Parathyroid adenoma (tissue), 2 donors: ENCODE data around the gene NLGN1.

Source experiments
- H2AFZ ChIP-seq: fragments of 300-600 bp; sonication (generic); one replicate; pipeline ENCODE4 v1.7.0; 2017; ENCODE audit warnings: antibody characterized with exemption, mild to moderate bottlenecking
- H3K27ac ChIP-seq: fragments of 300-600 bp; sonication (generic); one replicate; pipeline ENCODE4 v1.7.0; 2017
- H3K27me3 ChIP-seq: fragments of 300-600 bp; sonication (generic); one replicate; pipeline ENCODE4 v1.7.0; 2017; ENCODE audit warnings: low read length; ENCODE audit not compliant: control insufficient read depth, insufficient read depth
- H3K36me3 ChIP-seq: fragments of 300-600 bp; sonication (generic); one replicate; pipeline ENCODE4 v1.7.0; 2017; ENCODE audit warnings: low read length; ENCODE audit not compliant: control insufficient read depth, insufficient read depth
- H3K4me1 ChIP-seq: fragments of 300-600 bp; sonication (generic); one replicate; pipeline ENCODE4 v1.7.0; 2017; ENCODE audit warnings: control low read depth
- H3K4me2 ChIP-seq: fragments of 300-600 bp; sonication (generic); one replicate; pipeline ENCODE4 v1.7.0; 2017; ENCODE audit warnings: low read length
- H3K4me3 ChIP-seq: fragments of 300-600 bp; sonication (generic); one replicate; pipeline ENCODE4 v1.7.0; 2017; ENCODE audit warnings: low read depth, low read length
- H3K79me2 ChIP-seq: fragments of 300-600 bp; sonication (generic); one replicate; pipeline ENCODE4 v1.7.0; 2017; ENCODE audit warnings: control low read depth
- H3K9ac ChIP-seq: fragments of 300-600 bp; sonication (generic); one replicate; pipeline ENCODE4 v1.7.0; 2017; ENCODE audit warnings: mild to moderate bottlenecking
- H3K9me3 ChIP-seq: fragments of 300-600 bp; sonication (generic); one replicate; pipeline ENCODE4 v1.7.0; 2017; ENCODE audit warnings: low read length; ENCODE audit not compliant: control insufficient read depth
- TF ChIP-seq, protein P1 (sequence below): fragments of 300-600 bp; sonication (generic); IDR thresholded peaks from one replicate; pipeline ENCODE4 v1.7.0; 2017; ENCODE audit warnings: antibody characterized with exemption, mild to moderate bottlenecking
- donor health status: primary hyperparathyroidism.

NLGN1 gene

DNA sequence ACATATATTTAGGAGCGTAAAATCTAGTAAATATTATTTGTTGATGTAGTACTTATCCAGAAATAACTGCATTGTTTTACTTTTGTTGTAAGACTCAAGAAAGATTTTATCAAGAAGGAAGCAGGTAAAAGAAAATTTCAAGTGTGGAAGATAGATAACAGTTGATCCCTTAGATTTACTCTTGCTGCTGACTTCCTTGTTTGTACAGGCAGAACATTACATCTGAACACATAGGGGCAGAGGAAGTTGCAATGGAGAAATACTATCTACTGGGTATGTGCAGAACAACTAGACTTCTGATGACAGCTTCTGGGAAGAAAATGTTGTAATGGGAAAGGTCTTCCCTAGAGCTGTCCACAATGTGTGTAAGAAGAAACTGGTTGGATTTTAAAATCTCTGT is 350.6 kb downstream of the NLGN1 start:
- no peaks in the 10 kb centered on the region for H3K79me2 ChIP-seq
- no peaks in the 10 kb centered on the region for H3K4me1 ChIP-seq
- H3K27me3 ChIP-seq: no peaks in the 10 kb centered on the region
- TF ChIP-seq, protein P1, sequence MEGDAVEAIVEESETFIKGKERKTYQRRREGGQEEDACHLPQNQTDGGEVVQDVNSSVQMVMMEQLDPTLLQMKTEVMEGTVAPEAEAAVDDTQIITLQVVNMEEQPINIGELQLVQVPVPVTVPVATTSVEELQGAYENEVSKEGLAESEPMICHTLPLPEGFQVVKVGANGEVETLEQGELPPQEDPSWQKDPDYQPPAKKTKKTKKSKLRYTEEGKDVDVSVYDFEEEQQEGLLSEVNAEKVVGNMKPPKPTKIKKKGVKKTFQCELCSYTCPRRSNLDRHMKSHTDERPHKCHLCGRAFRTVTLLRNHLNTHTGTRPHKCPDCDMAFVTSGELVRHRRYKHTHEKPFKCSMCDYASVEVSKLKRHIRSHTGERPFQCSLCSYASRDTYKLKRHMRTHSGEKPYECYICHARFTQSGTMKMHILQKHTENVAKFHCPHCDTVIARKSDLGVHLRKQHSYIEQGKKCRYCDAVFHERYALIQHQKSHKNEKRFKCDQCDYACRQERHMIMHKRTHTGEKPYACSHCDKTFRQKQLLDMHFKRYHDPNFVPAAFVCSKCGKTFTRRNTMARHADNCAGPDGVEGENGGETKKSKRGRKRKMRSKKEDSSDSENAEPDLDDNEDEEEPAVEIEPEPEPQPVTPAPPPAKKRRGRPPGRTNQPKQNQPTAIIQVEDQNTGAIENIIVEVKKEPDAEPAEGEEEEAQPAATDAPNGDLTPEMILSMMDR: no peak
- no peak overlapping the region for H3K4me2 ChIP-seq
- no peak overlapping the region for H3K27ac ChIP-seq
- H2AFZ ChIP-seq: no peak overlapping the region
- no peaks in the 10 kb centered on the region for H3K9me3 ChIP-seq
- H3K4me3 ChIP-seq: no peak overlapping the region
- no peaks in the 10 kb centered on the region for H3K36me3 ChIP-seq
- H3K9ac ChIP-seq: no peak overlapping the region

DNA sequence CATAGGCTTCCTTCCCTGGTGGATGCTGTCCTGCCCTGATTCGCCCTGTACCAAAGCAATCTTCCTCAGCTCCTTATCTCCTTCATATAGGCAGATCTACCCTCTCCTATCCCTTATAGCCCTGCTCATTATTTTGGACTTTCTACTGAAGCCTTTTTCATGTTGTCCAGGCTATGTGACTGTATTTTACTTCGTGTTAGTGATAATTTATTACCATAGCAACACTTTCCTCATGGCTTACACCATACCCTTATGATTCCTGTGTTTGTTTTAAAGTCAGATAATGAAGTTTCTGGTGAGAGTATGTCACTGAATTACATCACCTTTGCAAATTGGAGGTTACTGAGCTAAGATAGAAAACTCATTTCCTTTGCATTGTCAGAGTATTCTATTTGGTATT is 352.6 kb downstream of the NLGN1 start:
- Histone ChIP-seq H3K9ac (no peak overlapping the region), H3K79me2 (no peaks in the 10 kb centered on the region), H3K9me3 (no peaks in the 10 kb centered on the region)

DNA sequence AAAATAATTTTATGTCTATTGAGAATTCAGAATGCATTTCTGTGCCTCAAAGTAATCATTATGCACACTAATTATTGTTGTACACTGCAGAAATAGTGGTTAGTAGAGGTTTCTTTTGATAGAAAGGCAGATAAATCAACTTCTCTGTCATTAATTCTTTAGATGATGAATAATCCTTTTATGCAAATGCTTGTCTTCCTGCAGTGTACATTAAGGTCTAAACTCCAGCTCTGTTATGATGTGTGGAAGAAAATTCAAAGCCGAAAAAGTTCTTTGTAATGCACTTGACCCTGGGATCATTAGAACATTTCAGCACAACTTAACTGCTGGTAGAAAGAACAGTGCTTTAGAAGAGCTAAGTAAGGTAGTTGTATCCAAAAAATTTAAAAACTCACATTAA is 353.0 kb downstream of the NLGN1 start:
- Histone ChIP-seq H3K4me2 (no peak overlapping the region), H3K79me2 (no peaks in the 10 kb centered on the region), H3K4me3 (no peak overlapping the region), H3K27ac (no peak overlapping the region), H3K9me3 (no peaks in the 10 kb centered on the region), H3K9ac (no peak overlapping the region), H3K36me3 (no peaks in the 10 kb centered on the region), H3K27me3 (no peaks in the 10 kb centered on the region), H2AFZ (no peak overlapping the region), H3K4me1 (no peaks in the 10 kb centered on the region)
- TF ChIP-seq, protein P1: no peak

More for the DNA sequence above, 352.6 kb downstream of the NLGN1 start:
- H3K4me2 ChIP-seq: no peak overlapping the region
- H3K4me1 ChIP-seq: no peaks in the 10 kb centered on the region
- H3K4me3 ChIP-seq: no peak overlapping the region
- no peaks in the 10 kb centered on the region for H3K27me3 ChIP-seq
- TF ChIP-seq, protein P1: no peak
- H3K36me3 ChIP-seq: no peaks in the 10 kb centered on the region
- H3K27ac ChIP-seq: no peak overlapping the region
- H2AFZ ChIP-seq: no peak overlapping the region

DNA sequence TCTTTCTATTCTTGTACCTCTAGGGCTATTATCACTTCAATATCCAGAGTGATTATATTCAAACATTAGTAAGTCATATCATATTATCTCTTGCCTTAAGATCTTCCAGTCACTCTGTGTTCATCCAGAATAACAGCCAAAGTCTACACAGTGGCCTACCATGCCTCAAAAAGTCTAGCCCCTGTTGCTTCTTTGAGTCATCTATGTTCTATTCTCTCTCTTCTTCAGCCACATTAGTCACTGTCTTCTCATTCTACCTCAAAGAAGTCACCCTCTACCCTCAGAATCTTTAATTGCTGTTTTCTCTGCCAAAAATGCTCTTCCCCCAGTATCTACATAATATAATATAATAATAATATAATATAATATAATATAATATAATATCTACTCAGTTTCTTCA is 356.0 kb downstream of the NLGN1 start:
- Histone ChIP-seq H3K79me2 (no peaks in the 10 kb centered on the region), H3K4me2 (no peak overlapping the region), H3K27me3 (no peaks in the 10 kb centered on the region), H3K4me3 (no peak overlapping the region), H3K4me1 (no peaks in the 10 kb centered on the region), H3K36me3 (no peaks in the 10 kb centered on the region), H2AFZ (no peak overlapping the region), H3K9me3 (no peaks in the 10 kb centered on the region), H3K9ac (no peak overlapping the region), H3K27ac (no peak overlapping the region)
- TF ChIP-seq, protein P1: no peak

DNA sequence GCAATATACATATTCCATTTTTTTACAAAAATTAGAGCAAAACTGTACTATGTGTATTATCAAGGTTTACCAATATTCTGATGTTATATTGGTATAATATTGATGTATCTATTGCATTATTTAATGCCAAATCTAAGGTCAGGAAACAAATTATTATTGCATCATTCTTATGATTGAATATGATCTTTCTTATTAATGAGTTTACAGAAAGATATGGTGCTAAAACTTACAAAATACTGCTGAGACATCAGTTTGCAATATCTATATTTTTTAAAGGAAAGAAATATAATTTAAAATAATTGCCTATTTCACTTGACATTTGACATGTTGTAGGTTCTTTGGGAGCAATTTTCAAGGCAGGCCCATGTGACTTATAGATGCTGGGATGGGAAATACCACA is 357.6 kb downstream of the NLGN1 start:
- no peaks in the 10 kb centered on the region for H3K79me2 ChIP-seq
- H3K27ac ChIP-seq: no peak overlapping the region
- H3K36me3 ChIP-seq: no peaks in the 10 kb centered on the region
- H3K4me3 ChIP-seq: no peak overlapping the region
- H3K27me3 ChIP-seq: no peaks in the 10 kb centered on the region
- no peak overlapping the region for H3K9ac ChIP-seq
- H3K4me2 ChIP-seq: no peak overlapping the region
- no peaks in the 10 kb centered on the region for H3K4me1 ChIP-seq
- no peaks in the 10 kb centered on the region for H3K9me3 ChIP-seq
- no peak overlapping the region for H2AFZ ChIP-seq
- TF ChIP-seq, protein P1: no peak
